SKM-1 (cell line): ENCODE data around the gene AGO1.
"Not testable (repeated sequence)": the region's sequence is repeated elsewhere in the genome, so short reads cannot be mapped to it uniquely, and the experiment has no call there.

Source experiments
- DNase-seq: peaks from one replicate; lab custom pipeline; 2025; ENCODE audit not compliant: unreplicated experiment; lab: John Stamatoyannopoulos, UW

The AGO1 gene

DNA sequence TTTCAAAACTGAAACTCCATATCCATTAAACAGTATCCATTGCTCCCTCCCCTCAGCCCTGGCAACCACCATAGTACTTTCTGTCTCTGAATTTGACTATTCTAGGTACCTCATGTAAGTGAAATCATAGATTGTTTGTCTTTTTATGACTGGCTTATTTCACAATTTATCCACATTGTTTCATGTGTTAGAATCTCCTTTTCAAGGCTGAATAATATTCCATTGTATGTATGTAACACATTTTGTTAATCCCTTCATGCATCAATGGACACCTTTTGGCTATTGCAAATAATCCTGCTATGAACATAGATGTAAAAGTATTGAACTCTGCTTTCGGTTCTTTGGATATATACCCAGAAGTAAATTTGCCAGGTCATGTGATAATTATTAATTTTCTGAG is 85.4 kb downstream of the AGO1 start:
- DNase-seq = no peak

DNA sequence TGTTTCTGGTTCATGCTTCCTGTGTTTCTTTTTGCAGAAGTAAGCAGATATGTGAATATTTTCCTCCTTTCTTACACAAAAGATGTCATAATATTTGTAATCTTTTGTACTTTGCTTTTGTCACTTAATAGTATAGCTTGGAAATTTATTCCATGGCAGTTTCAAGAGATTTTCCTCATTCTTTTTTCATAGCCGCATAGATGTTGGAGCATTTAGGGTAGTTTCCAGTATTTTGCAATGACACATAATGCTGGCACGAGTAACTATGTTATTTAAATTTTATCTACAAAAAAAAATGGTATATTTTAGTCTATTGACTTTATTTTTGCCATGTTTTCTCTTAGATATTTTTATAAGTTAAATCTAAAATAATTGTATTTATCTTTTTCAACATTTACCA is 88.6 kb downstream of the AGO1 start:
- no peak for DNase-seq

DNA sequence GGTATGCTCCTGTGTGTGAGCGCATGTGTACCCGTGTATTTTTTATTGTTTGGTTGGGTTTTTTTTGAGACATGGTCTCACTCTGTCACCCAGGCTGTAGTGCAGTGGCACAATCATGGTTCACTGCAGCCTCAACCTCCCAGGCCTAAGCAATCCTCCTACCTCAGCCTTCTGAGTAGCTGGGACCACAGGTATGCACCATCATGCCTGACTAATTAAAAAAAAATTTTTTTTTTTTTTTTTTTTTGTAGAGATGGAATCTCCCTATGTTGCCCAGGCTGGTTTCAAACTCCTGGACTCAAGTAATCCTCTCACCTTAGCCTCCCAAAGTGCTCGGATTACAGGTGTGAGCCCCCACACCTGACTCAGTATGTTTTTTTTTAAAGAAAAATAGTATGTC is 89.6 kb downstream of the AGO1 start:
- not testable (repeated sequence) for DNase-seq

- DNase-seq = no peak
Measured at GRCh38 chr1:35980090-35980489, 97.1 kb downstream of the AGO1 start.
